GM21825 (cell line): Measurements from ENCODE around the gene MRPL18.
"Not testable (repeated sequence)": the region's sequence is repeated elsewhere in the genome, so short reads cannot be mapped to it uniquely, and the experiment has no call there.

Experiments used
- ATAC-seq: cut with Tn5 transposase; IDR thresholded peaks from one replicate; pipeline ENCODE4 v1.9.1; 2021; ENCODE audit warnings: mild to moderate bottlenecking, moderate library complexity; ENCODE audit not compliant: unreplicated experiment

The MRPL18 gene

DNA sequence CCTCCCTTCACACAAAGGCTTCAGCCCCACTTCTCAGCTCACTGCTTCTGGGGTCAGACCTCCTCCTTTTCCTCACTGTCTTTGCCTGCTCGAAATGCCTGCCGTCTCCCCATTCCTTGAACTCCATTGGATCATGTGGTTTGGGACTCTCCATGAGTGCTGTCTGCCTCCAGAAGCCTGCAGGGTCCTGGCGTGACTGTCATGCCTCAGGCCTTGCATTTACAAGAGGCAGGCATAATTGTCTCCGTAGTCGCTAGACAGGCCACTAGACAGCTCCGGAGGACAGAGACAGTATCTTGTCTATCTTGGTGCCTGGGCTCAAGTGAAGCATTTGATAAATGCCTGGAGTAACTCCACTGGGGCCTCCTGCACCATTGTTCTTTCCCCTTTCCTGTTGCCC, 25.1 kb downstream of the MRPL18 start:
- ATAC-seq: no peak

DNA sequence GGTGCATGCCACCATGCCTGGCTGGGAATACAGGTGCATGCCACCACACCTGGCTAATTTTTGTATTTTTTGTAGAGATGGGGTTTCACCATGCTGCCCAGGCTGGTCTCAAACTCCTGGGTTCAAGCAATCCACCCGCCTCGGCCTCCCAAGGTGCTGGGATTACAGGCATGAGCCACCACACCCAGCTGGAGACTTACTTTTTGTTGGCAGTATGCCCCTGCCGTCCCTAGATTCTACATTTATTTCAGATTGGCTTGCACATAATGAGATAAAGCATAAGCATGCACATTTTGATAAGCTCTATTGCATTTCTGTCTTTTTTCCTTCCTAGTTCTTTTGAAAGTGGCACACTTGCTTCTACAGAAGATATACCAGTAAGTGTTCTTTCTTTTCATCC, 26.5 kb downstream of the MRPL18 start:
- ATAC-seq: not testable (repeated sequence)

DNA sequence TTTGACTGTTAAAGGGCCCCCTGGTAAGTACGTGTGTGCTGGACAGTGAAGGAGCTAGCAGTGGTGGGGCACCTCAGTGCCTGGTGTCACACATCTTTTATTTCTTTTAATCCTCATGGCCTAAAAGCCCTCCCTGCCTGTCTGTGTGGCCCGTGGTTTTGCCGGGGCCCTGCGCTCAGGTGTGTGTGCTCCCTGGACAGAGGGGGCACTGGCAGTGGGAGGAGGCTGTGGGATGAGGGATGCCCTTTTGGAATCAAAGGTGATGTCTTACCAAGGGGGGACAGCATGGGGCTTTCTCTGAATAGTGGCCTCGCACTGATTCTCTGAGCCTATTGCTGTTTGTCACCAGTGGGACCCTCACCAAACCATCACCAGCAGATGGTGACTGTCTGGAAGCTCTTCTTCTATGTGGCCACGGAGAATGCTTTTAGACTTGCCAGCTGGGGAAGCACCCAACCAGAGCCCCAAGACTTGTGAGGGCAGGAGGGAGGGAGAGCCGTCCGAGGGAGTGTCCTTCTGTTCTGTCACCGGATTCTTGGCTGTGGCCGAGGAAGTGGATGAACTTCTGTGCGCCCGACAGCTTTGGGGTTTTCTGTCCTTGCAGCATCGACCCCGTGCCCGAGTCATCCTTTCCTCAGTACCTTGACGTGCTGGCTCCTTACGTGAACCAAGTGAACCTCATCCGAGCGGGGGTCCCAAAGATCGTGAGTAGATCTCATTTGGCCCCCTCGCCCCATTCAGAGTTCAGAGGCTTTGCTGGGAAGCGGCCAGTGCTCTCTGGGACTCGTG, 27.9 kb downstream of the MRPL18 start:
- no peak for ATAC-seq

DNA sequence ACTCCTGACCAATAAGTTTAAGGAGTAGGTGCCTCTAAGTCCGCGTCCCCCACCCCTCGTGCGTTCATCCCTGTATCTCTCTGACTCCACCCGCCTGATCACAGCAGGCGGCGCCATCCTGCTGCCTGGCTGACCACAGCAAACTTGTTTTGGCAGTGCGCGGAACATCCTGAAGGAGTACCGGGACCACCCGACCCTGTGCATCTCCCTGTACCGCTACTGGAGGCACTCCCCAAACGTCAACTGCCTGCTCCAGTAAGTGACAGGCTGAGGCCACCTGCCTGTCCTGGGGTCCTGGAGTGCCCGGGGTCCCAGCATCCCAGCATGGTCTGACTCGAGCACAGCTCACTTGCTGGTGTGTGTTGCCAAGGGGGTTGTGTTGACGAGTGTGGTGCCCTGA, 28.8 kb downstream of the MRPL18 start:
- ATAC-seq: no peak

DNA sequence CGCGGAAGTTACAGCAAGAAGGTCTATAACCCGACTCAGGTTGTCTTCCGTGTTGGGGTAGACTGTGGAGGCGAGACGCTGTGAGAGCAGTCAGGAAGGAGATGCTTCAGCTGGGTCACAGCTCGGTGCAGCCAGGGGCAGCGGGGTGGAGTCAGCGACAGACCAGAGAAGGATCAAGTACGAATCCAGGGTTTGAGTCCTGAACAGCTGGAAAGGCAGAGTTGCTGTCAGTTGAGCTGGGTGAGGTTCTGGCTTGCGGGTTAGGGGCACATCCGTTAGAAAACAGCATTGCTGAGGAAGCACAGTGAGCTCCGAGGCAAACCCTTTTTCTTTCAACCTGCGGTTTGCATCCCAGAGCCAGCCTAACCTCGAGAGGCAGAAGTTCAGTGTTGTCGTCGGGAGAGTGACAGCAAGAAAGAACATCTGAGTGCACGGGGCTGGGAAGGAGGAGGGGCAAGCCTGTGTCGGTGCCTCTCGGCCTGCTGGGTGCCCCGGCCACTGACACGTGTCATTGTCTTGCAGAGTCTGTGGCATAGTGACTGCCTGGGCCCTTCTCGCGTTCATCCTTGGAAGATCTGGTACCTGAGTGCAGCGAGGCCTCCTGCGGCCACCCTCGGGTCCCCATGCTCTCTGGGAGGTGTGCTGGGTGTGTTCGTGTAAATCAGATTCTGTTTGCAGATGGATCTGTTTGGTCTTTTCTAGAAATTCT, 29.8 kb downstream of the MRPL18 start:
- ATAC-seq: no peak

DNA sequence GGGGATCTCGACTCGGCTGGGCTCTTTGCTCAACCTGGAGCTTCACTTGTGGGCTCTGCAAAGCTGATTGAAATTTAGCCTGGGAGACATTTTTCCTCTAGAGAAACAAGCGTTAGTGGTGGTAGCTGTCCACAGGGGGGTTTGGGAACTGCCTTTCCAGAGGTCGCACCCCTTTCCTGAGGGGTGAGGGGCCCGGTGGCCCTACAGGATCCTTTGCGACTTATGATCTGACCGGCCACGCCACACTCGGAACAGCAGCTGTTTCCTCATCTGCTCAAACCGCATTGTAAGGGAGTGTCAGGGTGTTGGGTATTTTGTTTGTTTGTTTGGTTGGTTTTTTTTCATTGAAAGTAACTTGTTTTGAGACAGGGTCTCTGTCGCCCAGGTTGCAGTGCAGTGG, 30.9 kb downstream of the MRPL18 start:
- no peak for ATAC-seq

DNA sequence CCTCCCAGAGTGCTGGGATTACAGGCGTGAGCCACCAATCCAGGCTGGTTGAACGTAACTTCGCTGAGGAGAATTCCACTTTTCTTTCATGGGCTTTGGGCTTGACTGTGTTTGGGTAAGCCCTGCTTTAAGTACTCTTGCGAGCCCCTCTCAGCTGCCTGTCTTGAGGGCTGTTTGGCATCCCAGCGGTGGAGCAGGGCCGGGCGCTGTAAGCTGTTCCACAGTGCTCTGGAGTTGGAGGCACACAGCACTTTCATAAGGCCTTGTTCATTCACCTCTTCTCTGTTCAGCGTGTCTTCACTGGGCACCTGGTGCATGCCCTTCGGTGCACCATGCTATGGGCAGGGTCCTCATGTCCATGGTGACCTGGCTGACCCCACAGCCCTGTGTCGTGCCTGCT, 31.5 kb downstream of the MRPL18 start:
- no peak for ATAC-seq

DNA sequence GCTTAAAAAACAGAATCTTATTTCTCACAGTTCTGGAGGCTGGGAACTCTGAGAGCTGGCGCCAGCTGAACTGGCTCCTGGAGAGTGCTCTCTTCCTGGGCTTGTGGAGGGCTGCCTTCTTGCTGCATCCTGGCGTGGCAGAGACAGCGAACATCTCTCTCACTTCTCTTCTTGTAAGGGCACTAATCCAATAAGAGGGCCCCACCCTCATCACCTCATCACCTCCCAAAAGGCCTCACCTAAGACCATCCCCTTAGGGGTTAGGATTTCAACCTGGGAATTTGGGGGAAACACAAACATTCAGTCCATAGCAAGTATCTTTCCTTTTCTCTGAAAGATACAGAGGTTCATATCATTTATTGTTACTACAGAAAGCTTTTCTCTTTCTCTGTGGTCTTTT, 33.7 kb downstream of the MRPL18 start:
- no peak for ATAC-seq

DNA sequence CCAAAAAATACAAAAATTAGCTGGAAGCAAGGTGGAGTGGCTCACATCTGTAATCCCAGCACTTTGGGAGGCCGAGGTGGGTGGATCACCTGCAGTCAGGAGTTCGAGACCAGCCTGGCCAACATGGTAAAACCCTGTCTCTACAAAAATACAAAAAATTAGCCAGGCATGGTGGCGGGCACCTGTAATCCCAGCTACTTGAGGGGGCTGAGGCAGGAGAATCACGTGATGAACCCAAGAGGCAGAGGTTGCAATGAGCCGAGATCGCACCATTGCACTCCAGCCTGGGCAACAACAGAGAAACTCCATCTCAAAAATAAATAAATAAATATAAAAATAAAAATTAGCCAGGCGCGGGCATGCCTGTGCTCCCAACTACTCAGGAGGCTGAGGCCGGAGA, 34.4 kb downstream of the MRPL18 start:
- not testable (repeated sequence) for ATAC-seq

DNA sequence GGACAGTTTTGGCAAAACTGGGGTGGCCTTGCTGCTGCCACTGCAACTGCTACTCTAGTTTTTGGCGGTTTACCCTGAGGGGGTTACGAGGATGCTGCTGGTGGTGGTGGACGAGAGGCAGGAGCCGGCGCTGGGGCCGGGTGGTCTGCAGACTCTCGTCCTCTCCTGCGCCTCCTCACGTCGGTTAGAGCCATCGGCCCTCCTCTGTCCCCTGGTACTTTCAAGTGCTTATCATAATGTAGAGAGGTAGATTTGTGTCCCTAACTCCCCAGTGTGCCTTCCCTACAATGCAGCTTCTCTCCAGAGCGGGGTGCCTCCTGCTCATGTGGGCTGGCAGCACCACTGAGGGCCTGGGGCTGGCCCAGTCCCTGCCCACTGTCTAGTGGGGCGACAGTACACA, 35.7 kb downstream of the MRPL18 start:
- ATAC-seq: no peak

DNA sequence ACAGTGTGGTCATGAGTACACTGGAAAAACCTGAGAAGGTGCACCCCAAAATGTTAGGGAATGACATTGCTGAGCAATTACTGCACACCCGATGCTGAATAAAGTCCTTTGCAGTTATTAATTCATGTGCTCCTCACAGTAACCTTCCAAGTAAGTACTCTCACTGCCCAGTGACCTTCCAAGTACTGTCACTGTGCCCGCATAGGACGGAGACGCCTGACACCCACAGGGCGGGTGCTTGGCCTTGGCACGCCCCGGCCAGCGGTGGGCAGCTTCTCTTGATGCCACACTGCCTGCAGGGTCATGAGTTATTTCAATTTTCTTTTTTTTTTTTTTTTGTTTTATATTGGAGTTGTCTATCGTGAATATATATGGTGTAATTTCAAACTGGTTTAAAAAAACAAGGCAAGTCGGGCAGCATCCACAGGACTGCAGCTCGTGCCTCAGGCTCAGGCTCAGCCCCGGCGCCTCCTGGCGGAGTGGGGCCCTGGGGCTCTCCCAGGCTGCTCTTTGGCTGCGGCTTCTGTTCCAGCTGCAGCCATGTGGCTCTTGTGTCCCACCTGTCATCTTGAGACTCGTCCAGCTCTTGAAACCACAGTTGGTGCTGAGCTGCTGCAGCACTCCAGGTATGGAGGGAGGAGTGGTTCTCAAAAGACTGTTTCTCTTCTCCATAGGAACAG, 36.8 kb downstream of the MRPL18 start:
- ATAC-seq: no peak

DNA sequence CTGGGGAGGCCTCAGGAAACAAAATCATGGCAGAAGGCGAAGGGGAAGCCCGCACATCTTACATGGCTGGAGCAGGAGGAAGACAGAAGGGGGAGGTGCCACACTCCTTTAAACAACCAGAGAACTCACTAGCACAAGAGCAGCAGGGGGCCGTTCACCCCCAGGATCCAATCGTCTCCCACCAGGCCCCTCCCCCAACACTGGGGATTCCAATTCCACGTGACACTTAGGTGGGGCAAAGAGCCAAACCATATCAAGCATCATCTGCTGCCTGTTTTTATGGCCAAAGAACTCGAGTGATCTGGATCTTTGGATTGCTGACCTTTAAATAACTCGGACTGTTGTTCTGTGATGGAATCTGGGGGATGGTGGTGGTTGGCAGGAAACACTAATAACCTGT, 37.8 kb downstream of the MRPL18 start:
- no peak for ATAC-seq

DNA sequence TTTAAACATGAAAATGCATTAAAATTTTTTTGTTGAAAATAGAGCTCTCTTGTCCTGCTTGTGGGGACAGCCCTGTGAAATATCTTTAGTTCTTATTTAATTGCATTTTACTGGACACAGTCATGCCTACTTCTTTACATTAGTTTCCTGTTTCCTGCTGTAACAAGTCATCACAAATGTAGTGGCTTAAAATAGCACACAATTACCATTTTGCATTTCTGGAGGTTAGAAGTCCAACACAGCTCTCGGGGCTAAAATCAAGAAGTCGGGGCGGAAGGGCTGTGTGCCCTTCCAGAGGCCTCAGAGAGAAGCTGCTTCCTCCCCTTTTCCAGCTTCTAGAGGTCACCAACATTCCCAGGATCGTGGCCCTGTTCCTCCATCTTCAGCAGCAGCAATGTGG, 39.3 kb downstream of the MRPL18 start:
- no peak for ATAC-seq

DNA sequence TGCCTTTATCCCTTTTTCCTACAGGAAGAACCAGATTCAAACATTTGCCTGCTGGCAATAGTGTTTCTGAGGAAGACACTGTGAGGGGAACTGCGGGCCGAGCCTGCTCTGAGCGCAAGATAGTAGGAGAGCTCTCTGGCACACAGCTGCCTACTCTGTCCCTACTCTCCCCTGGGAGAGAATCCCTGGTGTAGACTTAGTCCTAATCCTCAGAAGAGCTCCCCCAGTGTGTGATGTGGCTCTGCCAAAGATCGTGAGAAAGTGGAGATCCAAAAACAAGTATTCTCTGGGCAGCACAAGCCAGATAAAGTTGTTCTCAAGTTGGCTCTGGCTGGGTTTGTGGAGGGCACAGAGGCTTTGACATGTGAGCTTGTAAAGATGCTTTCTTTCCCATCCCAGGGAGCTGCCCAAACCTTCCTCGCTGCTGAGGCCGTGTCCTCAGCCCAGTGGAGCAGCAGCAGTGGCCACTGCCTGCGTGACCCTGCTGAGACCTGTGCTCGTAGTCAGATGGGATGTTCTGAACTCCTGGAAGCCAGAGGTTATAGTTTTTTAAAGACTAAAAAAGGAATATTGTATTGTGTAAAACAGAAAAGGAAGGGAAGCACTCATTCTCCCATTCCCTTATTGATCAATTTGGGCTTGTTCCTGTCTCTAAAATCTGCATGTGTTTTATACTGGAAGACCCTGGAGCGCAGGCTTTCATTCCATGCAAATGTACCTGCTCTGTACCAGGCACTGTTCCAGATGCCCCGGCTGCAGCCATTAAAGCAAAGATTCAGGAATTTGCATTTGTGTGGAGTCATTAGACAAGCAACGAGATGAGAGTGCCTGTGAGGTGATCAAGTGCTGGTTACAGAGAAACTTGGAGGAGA, 40.5 kb downstream of the MRPL18 start:
- no peak for ATAC-seq

DNA sequence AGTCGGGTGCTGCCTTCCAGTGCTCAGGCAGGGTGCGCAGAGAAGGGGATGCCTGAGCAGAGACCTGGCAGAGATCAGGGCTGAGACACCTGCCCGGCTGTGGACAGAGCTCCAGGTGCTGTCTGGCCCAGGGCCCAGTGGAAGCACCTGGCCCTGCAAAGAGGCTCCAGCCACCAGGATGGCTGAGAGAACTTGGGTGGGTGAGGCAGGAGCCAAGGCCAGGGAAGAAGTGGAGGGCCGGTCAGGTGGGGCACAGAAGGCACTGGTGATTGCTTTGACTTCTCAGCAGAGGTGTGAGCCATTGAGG, 41.1 kb downstream of the MRPL18 start:
- no peak for ATAC-seq

DNA sequence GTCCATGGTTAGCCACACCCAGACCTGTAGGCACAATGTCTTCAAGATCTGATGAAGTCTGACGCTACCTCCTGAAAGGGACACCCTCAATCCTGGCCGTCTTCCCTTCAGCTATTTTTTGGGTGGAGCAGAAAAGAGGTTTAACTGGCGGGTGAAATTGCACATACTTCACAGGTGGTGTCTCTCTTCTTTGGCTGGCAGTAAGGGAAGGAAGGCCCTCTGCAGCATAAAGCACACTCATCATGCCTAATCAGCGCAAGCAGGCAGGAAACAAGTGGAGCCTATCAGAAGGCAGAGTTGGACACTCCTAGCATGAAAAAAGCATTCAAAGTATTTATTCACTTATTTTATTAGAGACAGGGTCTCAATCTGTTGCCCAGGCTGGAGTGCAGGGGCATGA, 42.7 kb downstream of the MRPL18 start:
- no peak for ATAC-seq

DNA sequence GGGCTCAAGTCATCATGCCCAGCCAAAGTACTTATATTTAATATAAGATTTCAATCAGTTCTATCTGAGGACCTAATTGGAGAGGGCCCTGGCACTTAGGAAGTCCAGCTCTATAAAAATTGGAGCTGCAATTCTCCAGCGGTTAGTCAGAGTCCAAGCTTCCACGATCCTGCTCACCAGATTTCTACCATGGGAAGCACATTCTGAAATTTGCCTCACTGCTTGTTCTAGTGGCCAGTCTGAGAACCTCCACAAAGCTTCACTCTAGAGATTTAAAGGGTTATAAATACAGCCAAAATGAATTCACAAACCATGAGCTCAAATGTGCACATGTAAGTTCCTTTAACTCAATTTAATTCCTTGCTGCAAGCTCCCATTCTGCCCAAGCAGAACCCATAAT, 43.3 kb downstream of the MRPL18 start:
- ATAC-seq: no peak

DNA sequence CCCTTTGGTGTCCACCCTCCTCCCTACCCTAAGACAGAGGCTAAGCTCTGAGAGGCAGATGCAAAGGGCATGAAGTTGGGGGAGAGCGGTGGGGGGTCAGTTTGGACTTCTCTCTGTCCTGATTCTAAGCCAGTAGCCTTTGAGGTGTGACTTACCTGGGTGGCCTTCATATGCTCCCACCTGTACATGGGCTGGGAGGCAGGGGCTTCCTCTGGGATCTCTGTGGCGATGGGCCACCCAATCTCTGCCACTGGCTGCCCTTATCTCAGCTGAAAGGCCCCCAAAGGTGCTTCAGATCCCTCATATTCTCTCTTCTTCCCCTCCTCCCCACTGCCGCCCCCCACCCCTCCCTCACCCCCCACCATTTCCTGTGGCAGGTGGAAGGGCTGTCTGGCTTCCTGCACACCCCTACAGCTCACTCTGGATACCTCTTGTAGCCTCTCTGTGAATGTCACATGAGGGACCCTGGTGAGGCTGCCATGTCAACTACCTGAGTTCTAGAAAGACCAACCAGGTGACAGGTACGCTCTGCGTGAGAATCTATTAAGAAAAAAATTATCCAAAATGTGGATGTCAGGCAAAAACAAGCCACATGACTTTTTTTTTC, 43.8 kb downstream of the MRPL18 start:
- no peak for ATAC-seq

DNA sequence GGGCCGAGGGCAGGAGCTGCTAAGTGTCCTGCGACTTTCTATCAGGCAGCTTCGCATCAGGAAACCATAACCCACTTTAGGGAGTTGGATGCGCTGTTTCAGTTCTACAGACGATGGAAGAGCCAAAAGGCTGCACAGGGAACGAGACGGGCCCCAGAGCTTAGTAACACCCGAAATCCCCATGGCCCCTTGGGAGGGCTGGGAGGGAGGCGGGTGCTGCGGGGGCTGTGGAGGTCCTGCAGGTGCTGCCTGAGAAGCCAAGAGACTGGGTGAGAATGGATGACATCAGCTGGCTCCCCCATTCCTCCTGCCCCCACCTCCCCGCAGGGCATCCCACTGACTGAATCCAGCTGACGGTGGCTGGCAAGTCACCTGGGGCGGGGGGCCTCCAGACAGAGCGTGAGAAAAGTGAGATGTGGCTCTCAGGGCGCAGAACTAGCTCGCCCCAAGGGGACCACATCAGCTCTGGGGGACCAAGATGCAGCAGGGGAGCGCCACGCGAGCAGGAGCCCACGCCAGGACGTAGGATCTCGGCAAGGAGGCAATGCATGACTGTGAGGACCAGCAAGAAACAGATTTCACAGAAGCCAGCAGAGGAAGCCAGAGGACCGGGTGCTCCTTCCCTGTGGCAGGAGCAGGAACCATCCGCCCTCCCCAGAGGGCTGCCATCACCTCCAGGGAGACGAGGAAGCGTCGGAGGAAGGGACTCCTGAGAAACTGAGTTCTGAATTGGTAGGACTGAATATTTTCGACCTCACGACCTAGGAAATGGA, 46.6 kb downstream of the MRPL18 start:
- no peak for ATAC-seq

DNA sequence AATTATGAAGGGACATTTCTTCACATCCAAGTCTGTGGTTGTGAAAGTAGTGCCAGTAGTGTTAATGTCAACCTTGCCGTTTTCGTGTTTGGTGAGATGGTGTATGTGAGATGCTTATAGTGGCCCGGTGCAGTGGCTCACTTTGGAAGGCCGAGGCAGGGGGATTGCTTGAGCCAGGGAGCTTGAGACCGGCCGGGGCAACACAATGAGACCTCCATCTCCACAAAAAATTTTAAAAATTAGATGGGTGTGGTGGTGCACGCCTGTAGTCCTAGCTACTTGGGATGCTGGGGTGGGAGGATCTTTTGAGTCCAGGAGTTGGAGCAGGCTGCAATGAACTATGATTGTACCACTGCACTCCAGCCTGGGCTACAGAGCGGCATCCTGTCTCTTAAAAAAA, 47.2 kb downstream of the MRPL18 start:
- ATAC-seq: no peak
